ENCODE data around the gene TBC1D3L. TPM values are rescaled to one million over a fixed set of nuclear protein-coding genes. Genes with fewer than 3 reads are reported as not detected.
"Not testable (repeated sequence)": the region's sequence is repeated elsewhere in the genome, so short reads cannot be mapped to it uniquely, and the experiment has no call there.

TBC1D3L gene
- 10.4 TPM for polyA plus RNA-seq (2013, experiment 1 of 2; ENCODE audit: insufficient read length)
- polyA plus RNA-seq (2013, experiment 2 of 2; ENCODE audit: insufficient read length): 10.0 TPM

DNA sequence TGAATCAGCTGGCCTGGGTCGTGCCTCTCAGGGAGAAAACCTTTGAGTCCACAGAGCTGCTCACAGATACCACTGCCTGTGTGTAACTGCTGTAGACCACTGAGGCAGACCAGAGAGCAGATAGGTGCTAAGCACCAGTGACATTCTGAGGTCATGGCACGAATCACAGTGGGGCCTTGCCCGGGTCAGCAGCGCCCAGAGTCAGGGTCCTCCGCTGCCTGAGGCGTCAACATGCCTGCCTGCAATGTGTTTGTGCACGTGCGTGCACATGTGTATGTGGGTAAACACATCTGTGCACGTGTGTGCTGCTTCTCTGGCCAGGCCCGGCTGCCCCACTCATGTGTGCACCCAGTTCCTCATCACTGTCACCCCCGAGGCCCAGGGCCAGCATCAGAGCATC lies at the start of gene TBC1D3L:
Gene TBC1D3L, minus strand, starts transcription at position 101 of the 400 bp plus-strand sequence. CDS start 1,540 bp downstream, outside the sequence.
- DNase-seq: not testable (repeated sequence)

DNA sequence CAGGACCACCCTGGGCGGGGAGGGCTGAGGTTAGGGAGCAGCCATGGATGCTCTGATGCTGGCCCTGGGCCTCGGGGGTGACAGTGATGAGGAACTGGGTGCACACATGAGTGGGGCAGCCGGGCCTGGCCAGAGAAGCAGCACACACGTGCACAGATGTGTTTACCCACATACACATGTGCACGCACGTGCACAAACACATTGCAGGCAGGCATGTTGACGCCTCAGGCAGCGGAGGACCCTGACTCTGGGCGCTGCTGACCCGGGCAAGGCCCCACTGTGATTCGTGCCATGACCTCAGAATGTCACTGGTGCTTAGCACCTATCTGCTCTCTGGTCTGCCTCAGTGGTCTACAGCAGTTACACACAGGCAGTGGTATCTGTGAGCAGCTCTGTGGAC lies 14.8 kb upstream of the TBC1D3L start, which contains the start of gene TBC1D3D:
Gene TBC1D3D, plus strand, starts transcription at position 301 of the 400 bp plus-strand sequence. CDS start 1,585 bp downstream, outside the sequence.
- not testable (repeated sequence) for DNase-seq

Measured in fibroblast of skin of scalp (primary cell).